ENCODE results near the gene MRPS23.

The MRPS23 gene

GRCh38 chr17:57861000-57861789 lies 11.4 kb upstream of the MRPS23 start:
- peak overlapping the region; percentile 2; the same call in 1 of the 2 replicates for H3K4me3 ChIP-seq (replicated peaks; ENCODE audit: low read depth, low read length)
- DNase-seq (ENCODE audit: extremely low read depth, insufficient read length): no peak

GRCh38 chr17:57860414-57860999 lies 10.7 kb upstream of the MRPS23 start:
- no peak for TF ChIP-seq CTCF (IDR thresholded peaks at IDR 0.05; ENCODE audit: insufficient read depth, low read length, poor library complexity, severe bottlenecking)
- H3K27me3 ChIP-seq (replicated peaks; ENCODE audit: control insufficient read depth, insufficient read depth, low read length): no peaks in the 10 kb centered on the region; the same call in 1 of the 2 replicates
- H3K36me3 ChIP-seq (ENCODE audit: control insufficient read depth, insufficient read depth, low read length): no peaks in the 10 kb centered on the region
- H3K4me3 ChIP-seq (replicated peaks; ENCODE audit: low read depth, low read length): no peak overlapping the region
- no peak for DNase-seq (ENCODE audit: extremely low read depth, insufficient read length)

More at GRCh38 chr17:57861000-57861789, 11.4 kb upstream of the MRPS23 start:
- H3K27me3 ChIP-seq (replicated peaks; ENCODE audit: control insufficient read depth, insufficient read depth, low read length): no peaks in the 10 kb centered on the region; the same call in 1 of the 2 replicates
- no peak for TF ChIP-seq CTCF (IDR thresholded peaks at IDR 0.05; ENCODE audit: insufficient read depth, low read length, poor library complexity, severe bottlenecking)
- H3K36me3 ChIP-seq (ENCODE audit: control insufficient read depth, insufficient read depth, low read length): no peaks in the 10 kb centered on the region

GRCh38 chr17:57859601-57860413 lies 10.0 kb upstream of the MRPS23 start:
- no peak for TF ChIP-seq CTCF (IDR thresholded peaks at IDR 0.05; ENCODE audit: insufficient read depth, low read length, poor library complexity, severe bottlenecking)
- Histone ChIP-seq H3K4me3 (replicated peaks; ENCODE audit: low read depth, low read length) (no peak overlapping the region), H3K36me3 (ENCODE audit: control insufficient read depth, insufficient read depth, low read length) (no peaks in the 10 kb centered on the region), H3K27me3 (replicated peaks; ENCODE audit: control insufficient read depth, insufficient read depth, low read length) (no peaks in the 10 kb centered on the region; the same call in 1 of the 2 replicates)
- DNase-seq (ENCODE audit: extremely low read depth, insufficient read length): no peak

GRCh38 chr17:57858838-57859237 lies 9.0 kb upstream of the MRPS23 start:
- TF ChIP-seq CTCF (IDR thresholded peaks at IDR 0.05; ENCODE audit: insufficient read depth, low read length, poor library complexity, severe bottlenecking): no peak
- no peak overlapping the region for H3K4me3 ChIP-seq (replicated peaks; ENCODE audit: low read depth, low read length)
- DNase-seq (ENCODE audit: extremely low read depth, insufficient read length): no peak
- H3K36me3 ChIP-seq (ENCODE audit: control insufficient read depth, insufficient read depth, low read length): no peaks in the 10 kb centered on the region
- H3K27me3 ChIP-seq (replicated peaks; ENCODE audit: control insufficient read depth, insufficient read depth, low read length): no peaks in the 10 kb centered on the region; the same call in 1 of the 2 replicates

GRCh38 chr17:57856792-57857620 lies 7.2 kb upstream of the MRPS23 start:
- H3K27me3 ChIP-seq (replicated peaks; ENCODE audit: control insufficient read depth, insufficient read depth, low read length): no peaks in the 10 kb centered on the region; the same call in 1 of the 2 replicates

More at GRCh38 chr17:57856792-57857620, 7.2 kb upstream of the MRPS23 start:
- no peak for DNase-seq (ENCODE audit: extremely low read depth, insufficient read length)
- H3K4me3 ChIP-seq (replicated peaks; ENCODE audit: low read depth, low read length): no peak overlapping the region
- TF ChIP-seq CTCF (IDR thresholded peaks at IDR 0.05; ENCODE audit: insufficient read depth, low read length, poor library complexity, severe bottlenecking): no peak
- no peaks in the 10 kb centered on the region for H3K36me3 ChIP-seq (ENCODE audit: control insufficient read depth, insufficient read depth, low read length)
